CD4-positive, alpha-beta T cell treated with Interleukin-21 for 1 hour (primary cell): ENCODE data around the gene ANKRD10.

ENCODE experiments used
- DNase-seq: peaks from one replicate; pipeline ENCODE4 v3.0.0-alpha.2; 2020

ANKRD10 gene

GRCh38 chr13:110828705-110829104 lies 86.2 kb downstream of the ANKRD10 start:
- DNase-seq: no peak
